ENCODE results near the gene TMEM185B. TPM values are rescaled to one million over a fixed set of nuclear protein-coding genes. Genes with fewer than 3 reads are reported as not detected.

Gene TMEM185B
- polyA plus RNA-seq, 1 of the 3 experiments (the other 2 are of a cell fraction): 36.0 TPM

DNA sequence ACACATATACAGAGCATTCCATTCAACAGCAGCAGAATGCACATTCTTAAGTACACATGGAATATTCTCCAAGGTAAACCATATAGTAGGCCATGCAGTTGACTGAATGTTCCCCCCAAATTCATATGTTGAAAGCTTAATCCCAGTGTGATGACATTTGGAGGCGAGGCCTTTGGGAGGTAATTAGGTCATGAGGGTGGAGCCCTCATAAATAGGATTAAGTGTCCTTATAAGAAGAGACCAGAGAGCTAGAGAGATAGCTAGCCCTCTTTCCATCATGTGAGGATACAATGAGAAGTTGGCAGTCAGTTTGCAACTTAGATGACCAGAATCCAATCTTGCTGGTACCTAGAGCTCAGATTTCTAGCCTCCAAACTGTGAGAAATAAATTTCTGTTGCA, 27.6 kb downstream of the TMEM185B start (continued):
- TF ChIP-seq, protein P1, sequence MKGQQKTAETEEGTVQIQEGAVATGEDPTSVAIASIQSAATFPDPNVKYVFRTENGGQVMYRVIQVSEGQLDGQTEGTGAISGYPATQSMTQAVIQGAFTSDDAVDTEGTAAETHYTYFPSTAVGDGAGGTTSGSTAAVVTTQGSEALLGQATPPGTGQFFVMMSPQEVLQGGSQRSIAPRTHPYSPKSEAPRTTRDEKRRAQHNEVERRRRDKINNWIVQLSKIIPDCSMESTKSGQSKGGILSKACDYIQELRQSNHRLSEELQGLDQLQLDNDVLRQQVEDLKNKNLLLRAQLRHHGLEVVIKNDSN (IDR thresholded peaks at IDR 0.05; ENCODE audit: borderline replicate concordance, low read depth): no peak
- TF ChIP-seq FOXM1 (IDR thresholded peaks at IDR 0.05; ENCODE audit: low read depth): no peak
- no peak for TF ChIP-seq TCF12 (IDR thresholded peaks at IDR 0.05)
- TF ChIP-seq FOXJ3 (CRISPR knock-in tag; IDR thresholded peaks at IDR 0.05): no peak

DNA sequence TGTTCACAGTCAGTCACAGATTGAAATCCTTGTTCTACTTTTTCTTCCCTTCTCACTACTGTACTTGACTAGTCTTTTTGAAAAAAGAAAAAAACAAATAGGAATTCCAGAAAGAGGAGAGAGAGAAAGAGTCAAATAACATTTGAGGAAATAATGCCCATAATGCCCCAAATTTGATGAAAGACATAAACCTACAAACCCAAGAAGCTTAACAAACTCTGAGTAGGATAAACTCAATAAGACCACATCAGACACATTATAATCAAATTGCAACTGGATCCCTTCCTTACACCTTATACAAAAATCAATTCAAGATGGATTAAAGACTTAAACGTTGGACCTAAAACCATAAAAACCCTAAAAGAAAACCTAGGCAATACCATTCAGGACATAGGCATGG, 30.9 kb downstream of the TMEM185B start:
- DNase-seq: no peak
- Histone ChIP-seq H3K9me3 (no peaks in the 10 kb centered on the region), H3K27me3 (ENCODE audit: insufficient read depth) (no peaks in the 10 kb centered on the region), H3K9me2 (no peaks in the 10 kb centered on the region), H3K36me3 (replicated peaks in 1 of 2; ENCODE audit: control insufficient read depth in 1 of 2, insufficient read depth in 2 of 2, low read length in 1 of 2) (no peaks in the 10 kb centered on the region), H3K79me2 (ENCODE audit: insufficient read depth) (no peaks in the 10 kb centered on the region), H3K27ac (ENCODE audit: low read depth in 2 of 2, low read length in 1 of 2) (no peak overlapping the region), H3K4me3 (ENCODE audit: low read depth in 2 of 2, low read length in 1 of 2) (no peak overlapping the region), H3F3A (replicated peaks; ENCODE audit: insufficient read depth) (no peaks in the 10 kb centered on the region), H3K9ac (no peak overlapping the region), H4K20me1 (ENCODE audit: insufficient read depth) (no peaks in the 10 kb centered on the region), H3K4me2 (no peak overlapping the region), H2AFZ (ENCODE audit: low read depth) (no peak overlapping the region), H3K4me1 (ENCODE audit: control insufficient read depth in 1 of 2, insufficient read depth in 2 of 2, low read depth in 1 of 2, low read length in 1 of 2) (no peaks in the 10 kb centered on the region)
- POLR2A ChIA-PET: no interaction called here
- WGBS (ENCODE audit: low lambda C conversion rate): 7% methylated on average over 1 of the region's 1 CpG
- CTCF ChIA-PET: no interaction called here
- TF ChIP-seq NRF1 (IDR thresholded peaks at IDR 0.05; ENCODE audit: low read depth, low read length) (no peak), MEF2A (IDR thresholded peaks at IDR 0.05; ENCODE audit: borderline replicate concordance, low read depth) (no peak), GABPA (IDR thresholded peaks at IDR 0.05; ENCODE audit: low read depth) (no peak), NFIC (IDR thresholded peaks at IDR 0.05; ENCODE audit: borderline replicate concordance) (no peak), JUND (IDR thresholded peaks at IDR 0.05) (no peak), CHD2 (IDR thresholded peaks at IDR 0.05; ENCODE audit: low read length, partially characterized antibody) (no peak), TEAD4 (IDR thresholded peaks at IDR 0.05; ENCODE audit: borderline replicate concordance, insufficient read depth) (no peak), FOXJ3 (CRISPR knock-in tag; IDR thresholded peaks at IDR 0.05) (no peak), RFX5 (IDR thresholded peaks at IDR 0.05; ENCODE audit: low read length) (no peak), FOXM1 (IDR thresholded peaks at IDR 0.05; ENCODE audit: low read depth) (no peak), SMC3 (IDR thresholded peaks at IDR 0.05; ENCODE audit: low read depth, low read length) (no peak), SIN3A (IDR thresholded peaks at IDR 0.05; ENCODE audit: borderline replicate concordance, low read depth, low read length) (no peak), RAD21 (IDR thresholded peaks at IDR 0.05; ENCODE audit: low read length) (no peak)
- TF ChIP-seq, protein P2, sequence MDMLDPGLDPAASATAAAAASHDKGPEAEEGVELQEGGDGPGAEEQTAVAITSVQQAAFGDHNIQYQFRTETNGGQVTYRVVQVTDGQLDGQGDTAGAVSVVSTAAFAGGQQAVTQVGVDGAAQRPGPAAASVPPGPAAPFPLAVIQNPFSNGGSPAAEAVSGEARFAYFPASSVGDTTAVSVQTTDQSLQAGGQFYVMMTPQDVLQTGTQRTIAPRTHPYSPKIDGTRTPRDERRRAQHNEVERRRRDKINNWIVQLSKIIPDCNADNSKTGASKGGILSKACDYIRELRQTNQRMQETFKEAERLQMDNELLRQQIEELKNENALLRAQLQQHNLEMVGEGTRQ (IDR thresholded peaks at IDR 0.05; ENCODE audit: borderline replicate concordance, low read depth, low read length): no peak
- TF ChIP-seq, protein P3, sequence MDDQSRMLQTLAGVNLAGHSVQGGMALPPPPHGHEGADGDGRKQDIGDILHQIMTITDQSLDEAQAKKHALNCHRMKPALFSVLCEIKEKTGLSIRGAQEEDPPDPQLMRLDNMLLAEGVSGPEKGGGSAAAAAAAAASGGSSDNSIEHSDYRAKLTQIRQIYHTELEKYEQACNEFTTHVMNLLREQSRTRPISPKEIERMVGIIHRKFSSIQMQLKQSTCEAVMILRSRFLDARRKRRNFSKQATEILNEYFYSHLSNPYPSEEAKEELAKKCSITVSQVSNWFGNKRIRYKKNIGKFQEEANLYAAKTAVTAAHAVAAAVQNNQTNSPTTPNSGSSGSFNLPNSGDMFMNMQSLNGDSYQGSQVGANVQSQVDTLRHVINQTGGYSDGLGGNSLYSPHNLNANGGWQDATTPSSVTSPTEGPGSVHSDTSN (IDR thresholded peaks at IDR 0.05): no peak
- TF ChIP-seq, protein P4, sequence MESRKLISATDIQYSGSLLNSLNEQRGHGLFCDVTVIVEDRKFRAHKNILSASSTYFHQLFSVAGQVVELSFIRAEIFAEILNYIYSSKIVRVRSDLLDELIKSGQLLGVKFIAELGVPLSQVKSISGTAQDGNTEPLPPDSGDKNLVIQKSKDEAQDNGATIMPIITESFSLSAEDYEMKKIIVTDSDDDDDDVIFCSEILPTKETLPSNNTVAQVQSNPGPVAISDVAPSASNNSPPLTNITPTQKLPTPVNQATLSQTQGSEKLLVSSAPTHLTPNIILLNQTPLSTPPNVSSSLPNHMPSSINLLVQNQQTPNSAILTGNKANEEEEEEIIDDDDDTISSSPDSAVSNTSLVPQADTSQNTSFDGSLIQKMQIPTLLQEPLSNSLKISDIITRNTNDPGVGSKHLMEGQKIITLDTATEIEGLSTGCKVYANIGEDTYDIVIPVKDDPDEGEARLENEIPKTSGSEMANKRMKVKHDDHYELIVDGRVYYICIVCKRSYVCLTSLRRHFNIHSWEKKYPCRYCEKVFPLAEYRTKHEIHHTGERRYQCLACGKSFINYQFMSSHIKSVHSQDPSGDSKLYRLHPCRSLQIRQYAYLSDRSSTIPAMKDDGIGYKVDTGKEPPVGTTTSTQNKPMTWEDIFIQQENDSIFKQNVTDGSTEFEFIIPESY (IDR thresholded peaks at IDR 0.05; ENCODE audit: borderline replicate concordance, low read depth): no peak
- TF ChIP-seq, protein P5, sequence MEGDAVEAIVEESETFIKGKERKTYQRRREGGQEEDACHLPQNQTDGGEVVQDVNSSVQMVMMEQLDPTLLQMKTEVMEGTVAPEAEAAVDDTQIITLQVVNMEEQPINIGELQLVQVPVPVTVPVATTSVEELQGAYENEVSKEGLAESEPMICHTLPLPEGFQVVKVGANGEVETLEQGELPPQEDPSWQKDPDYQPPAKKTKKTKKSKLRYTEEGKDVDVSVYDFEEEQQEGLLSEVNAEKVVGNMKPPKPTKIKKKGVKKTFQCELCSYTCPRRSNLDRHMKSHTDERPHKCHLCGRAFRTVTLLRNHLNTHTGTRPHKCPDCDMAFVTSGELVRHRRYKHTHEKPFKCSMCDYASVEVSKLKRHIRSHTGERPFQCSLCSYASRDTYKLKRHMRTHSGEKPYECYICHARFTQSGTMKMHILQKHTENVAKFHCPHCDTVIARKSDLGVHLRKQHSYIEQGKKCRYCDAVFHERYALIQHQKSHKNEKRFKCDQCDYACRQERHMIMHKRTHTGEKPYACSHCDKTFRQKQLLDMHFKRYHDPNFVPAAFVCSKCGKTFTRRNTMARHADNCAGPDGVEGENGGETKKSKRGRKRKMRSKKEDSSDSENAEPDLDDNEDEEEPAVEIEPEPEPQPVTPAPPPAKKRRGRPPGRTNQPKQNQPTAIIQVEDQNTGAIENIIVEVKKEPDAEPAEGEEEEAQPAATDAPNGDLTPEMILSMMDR (IDR thresholded peaks at IDR 0.05): no peak
